ENCODE results near the gene PRDM15.

GRCh38 chr21:41781050-41781410 is 98.1 kb downstream of the PRDM15 start:
- no peak for TF ChIP-seq CTCF (IDR thresholded peaks at IDR 0.05)
- no peak for TF ChIP-seq POLR2A (IDR thresholded peaks at IDR 0.05)
- no peak for TF ChIP-seq EP300 (IDR thresholded peaks at IDR 0.05)

All from suprapubic skin (tissue), 3 donors.